Activated T-cell treated with anti-CD3 and anti-CD28 coated beads for 4 hours (primary cell): ENCODE results near the gene MYPN.
"Not testable (repeated sequence)": the region's sequence is repeated elsewhere in the genome, so short reads cannot be mapped to it uniquely, and the experiment has no call there.

Experiments used
- DNase-seq: peaks from one replicate; pipeline ENCODE4 v3.0.0-alpha.2; 2020

The MYPN gene

GRCh38 chr10:68233046-68233445, 123.8 kb downstream of the MYPN start:
- DNase-seq: no peak

- no peak for DNase-seq
Observed at GRCh38 chr10:68235111-68235510, 125.8 kb downstream of the MYPN start.

- DNase-seq: no peak
Observed at GRCh38 chr10:68235581-68235980, 126.3 kb downstream of the MYPN start.

GRCh38 chr10:68237173-68237572, 127.9 kb downstream of the MYPN start:
- DNase-seq: no peak

GRCh38 chr10:68238371-68238770, 129.1 kb downstream of the MYPN start:
- DNase-seq: no peak

- no peak for DNase-seq
Observed at GRCh38 chr10:68239069-68239468, 129.8 kb downstream of the MYPN start.

- DNase-seq: no peak
Observed at GRCh38 chr10:68239596-68240150, 130.4 kb downstream of the MYPN start.

- DNase-seq: no peak
Observed at GRCh38 chr10:68242051-68242450, 132.8 kb downstream of the MYPN start.

- not testable (repeated sequence) for DNase-seq
Observed at GRCh38 chr10:68246397-68246796, 137.1 kb downstream of the MYPN start.

- no peak for DNase-seq
Observed at GRCh38 chr10:68247931-68248330, 138.6 kb downstream of the MYPN start.

- no peak for DNase-seq
Observed at GRCh38 chr10:68249297-68249696, 140.0 kb downstream of the MYPN start.

- no peak for DNase-seq
Observed at GRCh38 chr10:68251151-68251550, 141.9 kb downstream of the MYPN start.

- DNase-seq: no peak
Observed at GRCh38 chr10:68251625-68252495, 142.6 kb downstream of the MYPN start.

- no peak for DNase-seq
Observed at GRCh38 chr10:68253346-68253745, 144.1 kb downstream of the MYPN start.

- DNase-seq: no peak
Observed at GRCh38 chr10:68261132-68261856, 152.0 kb downstream of the MYPN start.
